Measurements from ENCODE around the gene IFNA8. TPM values are rescaled to one million over a fixed set of nuclear protein-coding genes. Genes with fewer than 3 reads are reported as not detected.
A peak's percentile ranks its signal among the peaks of the same experiment; 100 is the strongest.

The IFNA8 gene
- total RNA-seq, 2 donors from 2014 or later = not detected

DNA sequence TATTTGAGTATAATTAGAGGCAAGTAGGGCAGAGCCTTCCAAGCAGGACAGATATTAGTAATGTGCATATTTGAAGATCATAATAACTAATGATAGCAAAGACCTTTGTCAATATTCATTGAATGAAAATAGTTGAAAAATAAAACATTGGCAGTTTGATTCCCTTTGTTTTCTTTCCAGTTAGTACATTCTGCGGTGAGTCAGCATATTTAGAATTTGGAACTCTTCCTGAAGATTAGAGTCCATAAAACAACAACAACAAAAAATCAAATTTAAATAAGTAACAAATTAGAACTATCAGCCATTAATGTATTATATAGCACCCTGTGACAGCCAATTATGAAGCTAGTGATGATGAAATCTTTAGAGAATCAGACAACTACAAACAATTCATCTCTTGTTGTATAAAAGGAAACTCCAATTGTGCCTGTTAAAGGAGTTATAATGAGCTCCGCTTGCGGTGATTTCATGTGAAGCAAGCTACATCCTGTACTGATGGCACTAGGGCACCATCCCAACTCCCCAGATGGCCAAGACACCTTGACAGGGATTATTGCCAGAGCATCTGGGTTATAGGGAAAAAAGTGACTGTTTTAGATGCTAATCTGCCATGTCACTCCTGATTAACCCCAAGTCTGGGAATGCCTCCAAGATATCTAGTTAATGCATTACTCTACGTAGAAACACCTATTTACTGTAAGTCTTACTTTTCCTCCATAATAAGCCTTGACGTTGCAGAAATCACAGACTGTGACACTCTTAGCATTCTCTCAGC is 6.8 kb downstream of the IFNA8 start:
- no peaks in the 10 kb centered on the region for H3K27me3 ChIP-seq (replicated peaks; ENCODE audit: insufficient read depth)
- TF ChIP-seq, protein P1, sequence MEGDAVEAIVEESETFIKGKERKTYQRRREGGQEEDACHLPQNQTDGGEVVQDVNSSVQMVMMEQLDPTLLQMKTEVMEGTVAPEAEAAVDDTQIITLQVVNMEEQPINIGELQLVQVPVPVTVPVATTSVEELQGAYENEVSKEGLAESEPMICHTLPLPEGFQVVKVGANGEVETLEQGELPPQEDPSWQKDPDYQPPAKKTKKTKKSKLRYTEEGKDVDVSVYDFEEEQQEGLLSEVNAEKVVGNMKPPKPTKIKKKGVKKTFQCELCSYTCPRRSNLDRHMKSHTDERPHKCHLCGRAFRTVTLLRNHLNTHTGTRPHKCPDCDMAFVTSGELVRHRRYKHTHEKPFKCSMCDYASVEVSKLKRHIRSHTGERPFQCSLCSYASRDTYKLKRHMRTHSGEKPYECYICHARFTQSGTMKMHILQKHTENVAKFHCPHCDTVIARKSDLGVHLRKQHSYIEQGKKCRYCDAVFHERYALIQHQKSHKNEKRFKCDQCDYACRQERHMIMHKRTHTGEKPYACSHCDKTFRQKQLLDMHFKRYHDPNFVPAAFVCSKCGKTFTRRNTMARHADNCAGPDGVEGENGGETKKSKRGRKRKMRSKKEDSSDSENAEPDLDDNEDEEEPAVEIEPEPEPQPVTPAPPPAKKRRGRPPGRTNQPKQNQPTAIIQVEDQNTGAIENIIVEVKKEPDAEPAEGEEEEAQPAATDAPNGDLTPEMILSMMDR (IDR thresholded peaks at IDR 0.05) = no peak
- TF ChIP-seq POLR2AphosphoS5 (IDR thresholded peaks at IDR 0.05) = peak; percentile 39
- no peak for TF ChIP-seq POLR2A (IDR thresholded peaks at IDR 0.05)
- 25% methylated on average over 5 of the region's 5 CpGs for WGBS
- DNase-seq (ENCODE audit: low spot score) = peak; percentile 64
- no peaks in the 10 kb centered on the region for H3K36me3 ChIP-seq
- H3K9me3 ChIP-seq = no peaks in the 10 kb centered on the region
- H3K27ac ChIP-seq = no peak overlapping the region
- H3K4me3 ChIP-seq = no peak overlapping the region
- H3K4me1 ChIP-seq (replicated peaks) = no peaks in the 10 kb centered on the region
- intact Hi-C loops (cut with DNase I) = no loop called here

DNA sequence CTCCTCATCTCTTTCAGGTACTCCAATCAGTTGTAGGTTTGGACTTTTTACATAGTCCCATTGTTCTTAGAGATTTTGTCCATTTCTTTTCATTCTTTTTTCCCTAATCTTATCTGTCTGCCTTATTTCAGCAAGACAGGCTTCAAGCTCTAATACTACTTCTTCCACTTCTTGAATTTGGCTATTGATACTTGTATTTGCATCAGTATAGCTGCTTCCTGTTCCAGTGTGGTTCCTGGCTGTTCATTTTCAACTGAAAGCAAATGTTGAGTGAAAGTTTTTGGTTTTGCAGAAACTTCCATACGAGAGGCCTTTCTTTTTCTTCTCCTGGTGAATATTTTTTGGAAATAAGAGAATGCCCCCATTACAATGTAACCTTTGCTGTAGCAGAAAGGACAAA is 19.3 kb downstream of the IFNA8 start:
- TF ChIP-seq, protein P1 (IDR thresholded peaks at IDR 0.05) = no peak
- no peak for TF ChIP-seq POLR2AphosphoS5 (IDR thresholded peaks at IDR 0.05)
- no peak for TF ChIP-seq POLR2A (IDR thresholded peaks at IDR 0.05)
- H3K4me3 ChIP-seq = no peak overlapping the region
- WGBS = 85% methylated on average over 1 of the region's 1 CpG

DNA sequence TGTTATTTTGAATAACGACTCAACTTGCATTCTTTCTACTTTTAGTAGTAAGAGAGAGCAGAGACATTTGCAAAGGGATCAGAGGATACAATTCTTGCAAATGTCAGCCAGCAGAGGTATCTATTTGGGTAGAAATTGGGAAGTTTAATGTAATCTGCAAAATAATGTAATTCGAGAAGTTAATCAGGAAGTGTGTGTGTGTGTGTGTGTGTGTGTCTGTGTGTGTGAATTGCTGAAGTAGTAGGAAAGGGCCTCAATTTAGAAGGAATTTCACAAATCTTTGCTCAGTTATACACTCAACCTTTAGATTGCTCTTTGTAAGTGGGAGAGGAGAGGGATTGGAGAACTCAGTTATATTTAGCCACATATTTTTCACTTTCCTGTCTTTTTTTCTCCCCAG is 20.3 kb downstream of the IFNA8 start:
- intact Hi-C loops (cut with DNase I) = no loop called here
- 67% methylated on average over 2 of the region's 2 CpGs for WGBS

More for the DNA sequence above, 19.3 kb downstream of the IFNA8 start:
- Histone ChIP-seq H3K27ac (no peak overlapping the region), H3K27me3 (replicated peaks; ENCODE audit: insufficient read depth) (peaks cover 3% of the 10 kb centered on the region), H3K36me3 (no peaks in the 10 kb centered on the region), H3K4me1 (replicated peaks) (no peaks in the 10 kb centered on the region), H3K9me3 (no peaks in the 10 kb centered on the region)
- DNase-seq (ENCODE audit: low spot score) = no peak
- intact Hi-C loops (cut with DNase I) = no loop called here

DNA sequence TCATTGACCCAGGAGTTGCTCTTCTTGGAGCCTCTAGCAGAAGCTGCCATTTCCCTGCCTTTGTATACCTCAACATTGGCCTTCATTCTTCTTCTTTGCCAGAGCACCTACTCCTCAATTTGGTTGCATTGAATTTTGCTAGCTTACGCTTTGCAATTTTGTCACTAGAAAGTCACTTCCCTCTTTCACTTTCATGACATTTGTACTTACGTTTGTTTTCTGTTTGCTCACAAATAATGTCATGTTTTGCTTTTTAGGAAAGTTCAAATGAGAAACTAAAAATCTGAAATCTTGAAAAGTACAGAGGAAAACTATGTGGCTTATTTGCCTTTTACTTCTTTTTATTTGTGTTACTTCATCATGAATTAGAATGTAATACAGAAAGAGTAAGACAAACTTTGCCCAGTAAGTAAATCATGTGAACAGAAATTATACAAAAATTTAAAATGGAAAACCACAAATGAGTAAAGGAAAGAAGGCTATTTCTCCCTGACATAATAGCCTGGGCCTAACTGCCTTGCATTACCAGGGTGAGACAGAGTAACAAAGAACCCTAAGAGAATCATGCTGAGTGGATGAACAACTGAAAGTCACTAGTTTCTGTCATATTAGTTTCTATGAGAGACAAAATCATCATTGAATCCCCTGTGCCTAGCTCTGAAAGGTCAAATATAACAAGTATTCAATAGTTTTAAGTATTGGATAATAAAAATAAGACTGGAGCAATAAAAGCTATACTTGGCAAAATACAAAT is 23.9 kb downstream of the IFNA8 start:
- no peaks in the 10 kb centered on the region for H3K36me3 ChIP-seq
- no peaks in the 10 kb centered on the region for H3K4me1 ChIP-seq (replicated peaks)
- H3K27me3 ChIP-seq (replicated peaks; ENCODE audit: insufficient read depth) = peaks cover 3% of the 10 kb centered on the region
- no peak overlapping the region for H3K27ac ChIP-seq
- no peaks in the 10 kb centered on the region for H3K9me3 ChIP-seq
- DNase-seq (ENCODE audit: low spot score) = no peak
- intact Hi-C loops (cut with DNase I) = no loop called here
- H3K4me3 ChIP-seq = no peak overlapping the region
- 94% methylated on average over 2 of the region's 2 CpGs for WGBS
- TF ChIP-seq POLR2A (IDR thresholded peaks at IDR 0.05) = no peak
- TF ChIP-seq, protein P1 (IDR thresholded peaks at IDR 0.05) = no peak
- TF ChIP-seq POLR2AphosphoS5 (IDR thresholded peaks at IDR 0.05) = no peak

More for the DNA sequence above, 20.3 kb downstream of the IFNA8 start:
- Histone ChIP-seq H3K4me1 (replicated peaks) (no peaks in the 10 kb centered on the region), H3K27ac (no peak overlapping the region), H3K9me3 (no peaks in the 10 kb centered on the region), H3K4me3 (no peak overlapping the region), H3K27me3 (replicated peaks; ENCODE audit: insufficient read depth) (peaks cover 3% of the 10 kb centered on the region), H3K36me3 (no peaks in the 10 kb centered on the region)
- no peak for DNase-seq (ENCODE audit: low spot score)
- TF ChIP-seq POLR2AphosphoS5 (IDR thresholded peaks at IDR 0.05) (no peak), POLR2A (IDR thresholded peaks at IDR 0.05) (no peak)
- TF ChIP-seq, protein P1 (IDR thresholded peaks at IDR 0.05) = no peak
